Activated CD8-positive, alpha-beta T cell treated with anti-CD3 and anti-CD28 coated beads for 36 hours (primary cell): ENCODE data around the gene PLSCR2. TPM values are rescaled to one million over a fixed set of nuclear protein-coding genes. Genes with fewer than 3 reads are reported as not detected.
"Not testable (repeated sequence)": the region's sequence is repeated elsewhere in the genome, so short reads cannot be mapped to it uniquely, and the experiment has no call there.

ENCODE experiments used
- ATAC-seq: fragments of 200-7000 bp; cut with Tn5 transposase; one replicate; pipeline ENCODE4 v1.10.0; 2021; ENCODE audit warnings: mild to moderate bottlenecking, moderate library complexity
- CTCF ChIA-PET: fragments of 350-600 bp; sonication (Branson Sonifier 250); formaldehyde crosslinking; loops from one replicate; lab custom pipeline; 2021; ENCODE audit warnings: antibody characterized with exemption; lab: Charles Lee
- POLR2A ChIA-PET: fragments of 350-600 bp; sonication (Branson Sonifier 250); formaldehyde crosslinking; loops from one replicate; lab custom pipeline; 2021; ENCODE audit warnings: antibody characterized with exemption; lab: Charles Lee
- DNase-seq: peaks from one replicate; pipeline ENCODE4 v3.0.0-alpha.2; 2020
- H3K27ac Mint-ChIP-seq: one replicate; pipeline ENCODE4 v1.8.0; 2021; ENCODE audit warnings: mild to moderate bottlenecking, mixed read lengths
- H3K27me3 Mint-ChIP-seq: one replicate; pipeline ENCODE4 v1.8.0; 2021; ENCODE audit warnings: mixed read lengths
- H3K36me3 Mint-ChIP-seq: one replicate; pipeline ENCODE4 v1.8.0; 2021; ENCODE audit warnings: low read depth, mixed read lengths
- H3K4me1 Mint-ChIP-seq: one replicate; pipeline ENCODE4 v1.8.0; 2021; ENCODE audit warnings: low read depth, mixed read lengths
- H3K4me3 Mint-ChIP-seq: one replicate; pipeline ENCODE4 v1.8.0; 2021; ENCODE audit warnings: mild to moderate bottlenecking, moderate library complexity, mixed read lengths
- H3K9me3 Mint-ChIP-seq: one replicate; pipeline ENCODE4 v1.8.0; 2021; ENCODE audit warnings: mixed read lengths
- intact Hi-C: fragments of 100-400 bp; cut with micrococcal nuclease; formaldehyde crosslinking; loops from one replicate; pipeline ENCODE4 v1.10.0; 2022
- total RNA-seq, 2 experiments: library from RNA; stranded (reverse); gene quantifications; one replicate each; pipeline ENCODE4 v1.2.3, GENCODE V29; 2021
- TF ChIP-seq, protein P1 (sequence below): fragments of 200-600 bp; IDR thresholded peaks from one replicate; pipeline ENCODE4 v1.8.0; 2022; ENCODE audit warnings: antibody characterized with exemption, mild to moderate bottlenecking

Gene PLSCR2
- total RNA-seq, 2 experiments from 2014 or later: not detected

- intact Hi-C loops: no loop called here
- DNase-seq (no peak), ATAC-seq (no peak)
- no peaks in the 10 kb centered on the region for H3K4me1 Mint-ChIP-seq
- H3K27me3 Mint-ChIP-seq: peaks cover 10% of the 10 kb centered on the region
- ChIA-PET CTCF (no interaction called here), POLR2A (no interaction called here)
- no peak overlapping the region for H3K27ac Mint-ChIP-seq
- no peaks in the 10 kb centered on the region for H3K36me3 Mint-ChIP-seq
- peaks cover 15% of the 10 kb centered on the region for H3K9me3 Mint-ChIP-seq
- TF ChIP-seq, protein P1, sequence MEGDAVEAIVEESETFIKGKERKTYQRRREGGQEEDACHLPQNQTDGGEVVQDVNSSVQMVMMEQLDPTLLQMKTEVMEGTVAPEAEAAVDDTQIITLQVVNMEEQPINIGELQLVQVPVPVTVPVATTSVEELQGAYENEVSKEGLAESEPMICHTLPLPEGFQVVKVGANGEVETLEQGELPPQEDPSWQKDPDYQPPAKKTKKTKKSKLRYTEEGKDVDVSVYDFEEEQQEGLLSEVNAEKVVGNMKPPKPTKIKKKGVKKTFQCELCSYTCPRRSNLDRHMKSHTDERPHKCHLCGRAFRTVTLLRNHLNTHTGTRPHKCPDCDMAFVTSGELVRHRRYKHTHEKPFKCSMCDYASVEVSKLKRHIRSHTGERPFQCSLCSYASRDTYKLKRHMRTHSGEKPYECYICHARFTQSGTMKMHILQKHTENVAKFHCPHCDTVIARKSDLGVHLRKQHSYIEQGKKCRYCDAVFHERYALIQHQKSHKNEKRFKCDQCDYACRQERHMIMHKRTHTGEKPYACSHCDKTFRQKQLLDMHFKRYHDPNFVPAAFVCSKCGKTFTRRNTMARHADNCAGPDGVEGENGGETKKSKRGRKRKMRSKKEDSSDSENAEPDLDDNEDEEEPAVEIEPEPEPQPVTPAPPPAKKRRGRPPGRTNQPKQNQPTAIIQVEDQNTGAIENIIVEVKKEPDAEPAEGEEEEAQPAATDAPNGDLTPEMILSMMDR: no peak
- no peak overlapping the region for H3K4me3 Mint-ChIP-seq
Measured at GRCh38 chr3:146485297-146485696, 15.9 kb upstream of the PLSCR2 start.

- ChIA-PET POLR2A (interaction anchor here (0.9 kb wide), 1 partner anchor 11 kb away, joined by 3 read pairs; no protein-coding TSS in a partner anchor), CTCF (no interaction called here)
- H3K27me3 Mint-ChIP-seq: peaks cover 8% of the 10 kb centered on the region
Measured at GRCh38 chr3:146476094-146476740, 6.9 kb upstream of the PLSCR2 start.

GRCh38 chr3:146474976-146475375 lies 5.6 kb upstream of the PLSCR2 start:
- H3K4me3 Mint-ChIP-seq, H3K4me1 Mint-ChIP-seq, intact Hi-C loops, H3K36me3 Mint-ChIP-seq, ATAC-seq, DNase-seq, H3K27ac Mint-ChIP-seq, H3K9me3 Mint-ChIP-seq, H3K27me3 Mint-ChIP-seq, CTCF ChIA-PET: not testable (repeated sequence)
- POLR2A ChIA-PET: interaction anchor here (0.9 kb wide), 1 partner anchor 20 kb away, joined by 3 read pairs; no protein-coding TSS in a partner anchor

More at GRCh38 chr3:146476094-146476740, 6.9 kb upstream of the PLSCR2 start:
- Mint-ChIP-seq H3K9me3 (no peaks in the 10 kb centered on the region), H3K4me3 (no peak overlapping the region), H3K36me3 (no peaks in the 10 kb centered on the region), H3K27ac (no peak overlapping the region), H3K4me1 (no peaks in the 10 kb centered on the region)
- TF ChIP-seq, protein P1: no peak
- ATAC-seq: no peak
- intact Hi-C loops: no loop called here
- DNase-seq: no peak

DNA sequence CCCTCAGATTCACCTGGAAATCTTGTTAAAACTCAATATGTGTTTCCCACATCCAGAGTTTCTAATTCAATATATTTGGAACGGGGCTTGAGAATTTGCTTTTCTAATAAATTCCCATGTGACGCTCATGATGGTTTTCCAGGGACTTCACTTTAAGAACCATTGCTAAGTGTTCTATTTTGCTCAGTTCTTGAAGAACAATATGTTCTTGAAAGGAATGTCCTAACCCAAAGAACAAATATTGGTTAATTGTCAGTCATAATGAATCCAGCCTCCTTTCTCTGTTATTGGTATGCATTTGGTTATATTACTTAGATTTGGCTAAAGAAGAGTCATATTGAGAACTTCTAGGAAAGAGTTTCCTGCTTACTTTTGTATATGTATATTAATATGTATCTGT lies 4.4 kb upstream of the PLSCR2 start:
- Mint-ChIP-seq H3K9me3 (no peaks in the 10 kb centered on the region), H3K4me1 (no peaks in the 10 kb centered on the region), H3K27me3 (peaks cover 8% of the 10 kb centered on the region), H3K36me3 (no peaks in the 10 kb centered on the region), H3K27ac (no peak overlapping the region), H3K4me3 (no peak overlapping the region)
- TF ChIP-seq, protein P1: no peak
- ChIA-PET POLR2A (no interaction called here), CTCF (no interaction called here)
- DNase-seq (no peak), ATAC-seq (no peak)
- intact Hi-C loops: no loop called here

DNA sequence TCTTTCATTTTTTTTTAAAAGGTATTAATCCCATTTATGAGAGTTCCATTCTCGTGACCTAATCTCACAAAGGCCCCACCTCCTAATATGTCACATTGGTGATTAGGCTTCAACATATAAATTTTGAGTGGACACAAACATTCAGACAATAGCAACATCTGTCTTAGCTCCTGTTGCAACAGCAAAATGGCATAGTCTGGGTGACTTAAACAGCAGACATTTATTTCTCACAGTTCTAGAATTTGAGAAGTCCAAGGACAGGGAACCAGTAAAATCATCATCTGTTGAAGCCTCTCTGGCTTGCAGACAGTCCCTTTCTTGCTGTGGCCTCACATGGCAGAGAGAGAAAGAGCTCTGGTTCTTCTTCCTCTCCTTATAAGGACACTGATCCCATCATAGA lies 3.2 kb upstream of the PLSCR2 start:
- TF ChIP-seq, protein P1: no peak
- no peak for DNase-seq
- intact Hi-C loops: no loop called here
- ATAC-seq: no peak
- no peaks in the 10 kb centered on the region for H3K36me3 Mint-ChIP-seq
- POLR2A ChIA-PET: no interaction called here
- no peak overlapping the region for H3K27ac Mint-ChIP-seq
- CTCF ChIA-PET: no interaction called here
- no peaks in the 10 kb centered on the region for H3K9me3 Mint-ChIP-seq
- H3K4me1 Mint-ChIP-seq: no peaks in the 10 kb centered on the region
- H3K4me3 Mint-ChIP-seq: no peak overlapping the region
- peaks cover 7% of the 10 kb centered on the region for H3K27me3 Mint-ChIP-seq
